ENCODE data around the gene SNAPC1.
"Not testable (repeated sequence)": the region's sequence is repeated elsewhere in the genome, so short reads cannot be mapped to it uniquely, and the experiment has no call there.

SNAPC1 gene

GRCh38 chr14:61739133-61739532 is 23.1 kb upstream of the SNAPC1 start:
- DNase-seq: no peak
- H3K36me3 Mint-ChIP-seq (ENCODE audit: low read depth): peaks cover 96% of the 10 kb centered on the region
- no peak overlapping the region for H3K4me3 Mint-ChIP-seq
- no peak overlapping the region for H3K27ac Mint-ChIP-seq
- peaks cover 26% of the 10 kb centered on the region for H3K4me1 Mint-ChIP-seq (ENCODE audit: low read depth)
- no peaks in the 10 kb centered on the region for H3K9me3 Mint-ChIP-seq
- H3K27me3 Mint-ChIP-seq: no peaks in the 10 kb centered on the region

DNA sequence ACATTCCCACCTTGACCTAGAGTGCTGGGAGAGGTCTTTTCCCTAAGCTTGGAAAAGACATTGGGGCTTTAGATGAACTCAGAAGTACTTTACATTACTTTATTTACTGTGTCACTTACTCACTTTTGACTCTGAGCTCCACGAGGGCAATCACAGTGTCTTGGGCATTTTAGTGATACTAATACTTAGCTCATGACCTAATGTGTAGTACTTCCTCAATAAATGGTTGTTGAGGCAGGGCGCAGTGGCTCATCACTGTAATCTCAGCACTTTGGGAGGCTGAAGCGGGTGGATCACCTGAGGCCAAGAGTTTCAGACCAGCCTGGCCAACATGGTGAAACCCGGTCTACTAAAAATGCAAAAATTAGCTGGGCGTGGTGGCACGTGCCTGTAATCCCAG is 19.8 kb upstream of the SNAPC1 start:
- H3K27me3 Mint-ChIP-seq: no peaks in the 10 kb centered on the region
- DNase-seq: no peak
- H3K9me3 Mint-ChIP-seq: no peaks in the 10 kb centered on the region
- H3K36me3 Mint-ChIP-seq (ENCODE audit: low read depth): peaks cover 96% of the 10 kb centered on the region
- peaks cover 8% of the 10 kb centered on the region for H3K4me1 Mint-ChIP-seq (ENCODE audit: low read depth)
- no peak overlapping the region for H3K4me3 Mint-ChIP-seq
- H3K27ac Mint-ChIP-seq: peak overlapping the region; percentile 74

DNA sequence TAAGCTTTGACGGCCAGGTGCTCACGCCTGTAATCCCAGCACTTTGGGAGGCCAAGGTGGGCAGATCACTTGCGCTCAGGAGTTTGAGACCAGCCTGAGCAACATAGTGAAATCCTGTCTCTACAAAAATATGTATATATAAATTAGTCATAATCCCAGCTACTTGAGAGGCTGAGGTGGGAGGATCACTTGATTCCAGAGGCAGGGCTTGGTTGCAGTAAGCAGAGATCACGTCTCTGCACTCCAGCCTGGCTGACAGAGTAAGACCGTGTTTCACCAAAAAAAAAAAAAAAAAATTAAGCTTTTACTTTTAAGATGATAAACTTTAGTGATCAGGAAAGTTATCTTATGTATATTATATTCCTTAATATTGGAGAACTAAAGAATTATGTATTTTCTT is 18.0 kb upstream of the SNAPC1 start:
- no peak overlapping the region for H3K4me3 Mint-ChIP-seq

GRCh38 chr14:61746346-61746745 is 15.9 kb upstream of the SNAPC1 start:
- not testable (repeated sequence) for DNase-seq, H3K4me3 Mint-ChIP-seq, H3K27me3 Mint-ChIP-seq, H3K9me3 Mint-ChIP-seq
- H3K36me3 Mint-ChIP-seq (ENCODE audit: low read depth): peaks cover 94% of the 10 kb centered on the region
- peaks cover 24% of the 10 kb centered on the region for H3K4me1 Mint-ChIP-seq (ENCODE audit: low read depth)
- peak overlapping the region; percentile 74 for H3K27ac Mint-ChIP-seq

More for the DNA sequence above, 18.0 kb upstream of the SNAPC1 start:
- Mint-ChIP-seq H3K4me1 (ENCODE audit: low read depth) (peaks cover 10% of the 10 kb centered on the region), H3K27ac (no peak overlapping the region), H3K27me3 (no peaks in the 10 kb centered on the region), H3K9me3 (no peaks in the 10 kb centered on the region), H3K36me3 (ENCODE audit: low read depth) (peaks cover 94% of the 10 kb centered on the region)
- no peak for DNase-seq

GRCh38 chr14:61746881-61747280 is 15.3 kb upstream of the SNAPC1 start:
- Mint-ChIP-seq H3K36me3 (ENCODE audit: low read depth) (peaks cover 93% of the 10 kb centered on the region), H3K9me3 (no peaks in the 10 kb centered on the region), H3K4me1 (ENCODE audit: low read depth) (peaks cover 27% of the 10 kb centered on the region), H3K27me3 (no peaks in the 10 kb centered on the region), H3K27ac (peak overlapping the region; percentile 74), H3K4me3 (no peak overlapping the region)
- no peak for DNase-seq

DNA sequence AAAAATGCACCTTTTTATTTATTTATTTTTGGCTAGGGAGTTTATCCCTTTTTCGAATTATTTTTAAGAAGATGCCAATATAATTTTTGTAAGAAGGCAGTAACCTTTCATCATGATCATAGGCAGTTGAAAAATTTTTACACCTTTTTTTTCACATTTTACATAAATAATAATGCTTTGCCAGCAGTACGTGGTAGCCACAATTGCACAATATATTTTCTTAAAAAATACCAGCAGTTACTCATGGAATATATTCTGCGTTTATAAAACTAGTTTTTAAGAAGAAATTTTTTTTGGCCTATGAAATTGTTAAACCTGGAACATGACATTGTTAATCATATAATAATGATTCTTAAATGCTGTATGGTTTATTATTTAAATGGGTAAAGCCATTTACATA is 14.9 kb upstream of the SNAPC1 start:
- peak overlapping the region; percentile 74 for H3K27ac Mint-ChIP-seq
- no peaks in the 10 kb centered on the region for H3K9me3 Mint-ChIP-seq
- H3K36me3 Mint-ChIP-seq (ENCODE audit: low read depth): peaks cover 93% of the 10 kb centered on the region
- no peak for DNase-seq
- H3K4me3 Mint-ChIP-seq: no peak overlapping the region
- peaks cover 27% of the 10 kb centered on the region for H3K4me1 Mint-ChIP-seq (ENCODE audit: low read depth)
- no peaks in the 10 kb centered on the region for H3K27me3 Mint-ChIP-seq

DNA sequence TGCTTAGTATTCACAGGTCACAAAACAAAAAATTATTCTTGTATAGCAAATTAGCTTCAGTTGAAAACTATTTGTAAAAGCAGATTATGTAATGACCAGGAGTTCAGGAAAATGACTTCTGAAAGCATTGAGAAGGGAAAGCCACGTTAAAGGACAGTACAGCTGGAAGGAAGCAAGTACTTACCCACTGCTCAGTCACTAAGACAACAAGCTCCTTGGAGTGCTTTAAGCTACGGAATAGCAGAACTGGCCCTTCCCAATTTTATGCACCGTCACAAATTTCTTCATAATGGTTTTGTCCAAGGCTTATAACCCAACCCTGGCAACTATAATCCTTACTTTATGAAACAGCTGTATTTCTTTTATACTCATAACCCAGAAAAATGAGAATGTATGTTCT is 13.0 kb upstream of the SNAPC1 start:
- H3K27ac Mint-ChIP-seq: no peak overlapping the region
- no peaks in the 10 kb centered on the region for H3K27me3 Mint-ChIP-seq
- peaks cover 80% of the 10 kb centered on the region for H3K36me3 Mint-ChIP-seq (ENCODE audit: low read depth)
- peaks cover 27% of the 10 kb centered on the region for H3K4me1 Mint-ChIP-seq (ENCODE audit: low read depth)
- no peak overlapping the region for H3K4me3 Mint-ChIP-seq
- no peaks in the 10 kb centered on the region for H3K9me3 Mint-ChIP-seq
- DNase-seq: no peak

DNA sequence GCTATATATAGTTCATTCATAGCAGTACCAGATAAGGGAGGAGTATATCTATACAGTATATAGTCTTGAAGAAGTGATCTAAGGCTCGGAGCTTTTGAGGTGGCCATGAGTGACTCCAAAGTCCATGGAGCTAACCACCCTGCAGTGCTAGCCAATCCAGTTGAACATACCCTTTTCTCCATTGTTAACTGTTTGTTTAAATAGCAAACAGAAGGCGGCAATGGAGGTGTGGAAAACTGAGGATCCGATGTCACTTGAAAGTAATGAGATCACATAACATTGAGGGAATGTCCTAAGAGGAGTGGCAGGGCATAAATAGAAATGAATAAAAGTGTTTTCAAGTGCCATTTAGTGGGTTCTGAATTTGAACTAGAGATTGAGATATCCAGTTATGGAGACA is 12.4 kb upstream of the SNAPC1 start:
- Mint-ChIP-seq H3K27ac (peak overlapping the region; percentile 73), H3K9me3 (no peaks in the 10 kb centered on the region), H3K27me3 (no peaks in the 10 kb centered on the region), H3K36me3 (ENCODE audit: low read depth) (peaks cover 74% of the 10 kb centered on the region), H3K4me1 (ENCODE audit: low read depth) (peaks cover 27% of the 10 kb centered on the region), H3K4me3 (peak overlapping the region; percentile 81)
- DNase-seq: no peak

GRCh38 chr14:61750708-61751474 is 11.3 kb upstream of the SNAPC1 start:
- Mint-ChIP-seq H3K9me3 (no peaks in the 10 kb centered on the region), H3K27ac (peak overlapping the region; percentile 91), H3K4me3 (peak overlapping the region; percentile 81), H3K4me1 (ENCODE audit: low read depth) (peaks cover 27% of the 10 kb centered on the region), H3K36me3 (ENCODE audit: low read depth) (peaks cover 63% of the 10 kb centered on the region), H3K27me3 (no peaks in the 10 kb centered on the region)
- peak; percentile 82 for DNase-seq

GRCh38 chr14:61751475-61751989 is 10.7 kb upstream of the SNAPC1 start:
- Mint-ChIP-seq H3K27me3 (no peaks in the 10 kb centered on the region), H3K9me3 (no peaks in the 10 kb centered on the region), H3K27ac (peak overlapping the region; percentile 58), H3K4me1 (ENCODE audit: low read depth) (peaks cover 27% of the 10 kb centered on the region), H3K4me3 (peak overlapping the region; percentile 81), H3K36me3 (ENCODE audit: low read depth) (peaks cover 57% of the 10 kb centered on the region)
- no peak for DNase-seq

- H3K9me3 Mint-ChIP-seq: no peaks in the 10 kb centered on the region
- peaks cover 46% of the 10 kb centered on the region for H3K36me3 Mint-ChIP-seq (ENCODE audit: low read depth)
- no peak overlapping the region for H3K4me3 Mint-ChIP-seq
- H3K27me3 Mint-ChIP-seq: no peaks in the 10 kb centered on the region
- DNase-seq: no peak
- peaks cover 22% of the 10 kb centered on the region for H3K4me1 Mint-ChIP-seq (ENCODE audit: low read depth)
- no peak overlapping the region for H3K27ac Mint-ChIP-seq
These were observed 9.6 kb upstream of the SNAPC1 start for GRCh38 chr14:61752626-61753025.

DNA sequence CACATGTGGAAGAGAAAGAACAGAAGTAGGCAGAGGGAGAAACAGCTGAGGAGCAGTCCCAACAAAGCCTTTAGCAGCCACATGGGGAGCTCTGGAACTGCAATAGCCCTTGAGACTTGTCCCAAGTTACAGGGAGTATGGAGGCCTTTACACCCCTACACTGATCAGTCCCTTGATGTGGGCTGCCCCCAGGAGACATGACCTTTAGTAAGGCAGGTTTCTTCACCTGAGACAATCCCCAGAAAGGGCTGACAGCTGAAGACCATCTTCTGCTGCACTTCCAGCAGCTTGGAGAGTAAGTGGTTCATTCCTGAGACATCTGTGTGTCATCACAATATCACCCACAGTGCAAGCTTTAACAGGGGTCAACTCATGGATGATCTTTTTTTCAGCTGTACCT is 8.6 kb upstream of the SNAPC1 start:
- Mint-ChIP-seq H3K4me3 (no peak overlapping the region), H3K4me1 (ENCODE audit: low read depth) (peaks cover 19% of the 10 kb centered on the region), H3K27ac (no peak overlapping the region), H3K36me3 (ENCODE audit: low read depth) (peaks cover 37% of the 10 kb centered on the region), H3K9me3 (no peaks in the 10 kb centered on the region), H3K27me3 (no peaks in the 10 kb centered on the region)
- DNase-seq: no peak

GRCh38 chr14:61754627-61755381 is 7.4 kb upstream of the SNAPC1 start:
- no peaks in the 10 kb centered on the region for H3K27me3 Mint-ChIP-seq
- DNase-seq: no peak
- H3K36me3 Mint-ChIP-seq (ENCODE audit: low read depth): peaks cover 25% of the 10 kb centered on the region
- H3K27ac Mint-ChIP-seq: no peak overlapping the region
- H3K4me3 Mint-ChIP-seq: no peak overlapping the region
- peaks cover 15% of the 10 kb centered on the region for H3K4me1 Mint-ChIP-seq (ENCODE audit: low read depth)
- no peaks in the 10 kb centered on the region for H3K9me3 Mint-ChIP-seq

DNA sequence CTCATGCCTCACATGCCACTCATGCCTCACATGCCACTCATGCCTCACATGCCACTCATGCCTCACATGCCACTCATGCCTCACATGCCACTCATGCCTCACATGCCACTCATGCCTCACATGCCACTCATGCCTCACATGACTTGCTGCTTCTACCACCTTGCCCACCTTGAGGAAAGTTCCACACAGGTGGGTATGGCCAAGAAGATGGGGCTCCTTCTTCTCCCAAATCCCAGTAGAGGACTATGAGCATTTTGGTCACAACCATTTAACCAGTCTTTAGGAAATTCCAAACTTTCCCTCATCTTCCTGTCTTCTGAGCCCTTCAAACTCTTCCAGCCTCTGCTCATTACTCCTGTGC is 6.9 kb upstream of the SNAPC1 start:
- H3K36me3 Mint-ChIP-seq (ENCODE audit: low read depth): peaks cover 20% of the 10 kb centered on the region
- H3K4me3 Mint-ChIP-seq; H3K9me3 Mint-ChIP-seq; H3K4me1 Mint-ChIP-seq (ENCODE audit: low read depth); H3K27me3 Mint-ChIP-seq; DNase-seq; H3K27ac Mint-ChIP-seq: not testable (repeated sequence)

GRCh38 chr14:61756135-61756534 is 6.1 kb upstream of the SNAPC1 start:
- H3K36me3 Mint-ChIP-seq (ENCODE audit: low read depth): peaks cover 14% of the 10 kb centered on the region
- no peaks in the 10 kb centered on the region for H3K9me3 Mint-ChIP-seq
- H3K4me3 Mint-ChIP-seq: no peak overlapping the region
- H3K4me1 Mint-ChIP-seq (ENCODE audit: low read depth): peaks cover 5% of the 10 kb centered on the region
- peak overlapping the region; percentile 23 for H3K27ac Mint-ChIP-seq
- no peak for DNase-seq
- no peaks in the 10 kb centered on the region for H3K27me3 Mint-ChIP-seq

All from activated T-cell treated with anti-CD3 and anti-CD28 coated beads, Interleukin-2, amount 50 U/mL, for 24 hours (primary cell).